Colonic mucosa (tissue), 4 donors: ENCODE results near the gene TUBGCP2. TPM values are rescaled to one million over a fixed set of nuclear protein-coding genes. Genes with fewer than 3 reads are reported as not detected.

Experiments used
- DNase-seq: peaks from one replicate; pipeline ENCODE4 v3.0.0-alpha.2; 2020
- H3K27ac ChIP-seq: fragments of 200-600 bp; one replicate; pipeline ENCODE4 v1.8.0; 2021
- H3K27me3 ChIP-seq: fragments of 200-600 bp; one replicate; pipeline ENCODE4 v1.8.0; 2021
- H3K36me3 ChIP-seq: fragments of 200-600 bp; one replicate; pipeline ENCODE4 v1.8.0; 2021
- H3K4me1 ChIP-seq: fragments of 200-600 bp; one replicate; pipeline ENCODE4 v1.8.0; 2021; ENCODE audit warnings: mild to moderate bottlenecking
- H3K4me3 ChIP-seq: fragments of 200-600 bp; one replicate; pipeline ENCODE4 v1.8.0; 2021
- H3K9ac ChIP-seq, 2 donors: one replicate each; pipeline ENCODE4 v1.7.0; 2013; ENCODE audit warnings: control low read depth in 2 of 2, low read depth in 2 of 2, low read length in 2 of 2
- H3K9me3 ChIP-seq: fragments of 200-600 bp; one replicate; pipeline ENCODE4 v1.8.0; 2021
- intact Hi-C: fragments of 100-400 bp; cut with DNase I; formaldehyde crosslinking; loops from one replicate; pipeline ENCODE4 v1.14.1; 2022
- total RNA-seq, 2 donors: library from RNA; stranded (reverse); fragmentation: NEBNext Ultra II Directional in 1 of 2; extraction: Animal tissue kit (Norgen Biotek cat#: 25700) in 1 of 2; gene quantifications; one replicate each; pipeline ENCODE4 v1.2.1, GENCODE V29; 2021
- TF ChIP-seq, protein P1 (sequence below): fragments of 200-600 bp; IDR thresholded peaks from one replicate; pipeline ENCODE4 v1.8.0; 2022; ENCODE audit warnings: antibody characterized with exemption, mild to moderate bottlenecking
- donor health status: healthy.
- donor health status: DM: no; HTN: no; CAD: no.
- donor health status: DM: no; HTN: no; CAD: no.

Gene TUBGCP2
- total RNA-seq, 2 donors from 2014 or later, result 64.7 to 67.5 TPM

- intact Hi-C loops, result no loop called here
Measured at GRCh38 chr10:133354672-133355240, 46.1 kb upstream of the TUBGCP2 start.

GRCh38 chr10:133353988-133354605 is 45.4 kb upstream of the TUBGCP2 start:
- H3K4me3 ChIP-seq, result no peak overlapping the region
- peaks cover 4% of the 10 kb centered on the region for H3K4me1 ChIP-seq
- no peak for DNase-seq
- no peak overlapping the region for H3K27ac ChIP-seq
- no peaks in the 10 kb centered on the region for H3K9me3 ChIP-seq
- no peak overlapping the region for H3K9ac ChIP-seq
- H3K27me3 ChIP-seq, result no peaks in the 10 kb centered on the region
- TF ChIP-seq, protein P1, sequence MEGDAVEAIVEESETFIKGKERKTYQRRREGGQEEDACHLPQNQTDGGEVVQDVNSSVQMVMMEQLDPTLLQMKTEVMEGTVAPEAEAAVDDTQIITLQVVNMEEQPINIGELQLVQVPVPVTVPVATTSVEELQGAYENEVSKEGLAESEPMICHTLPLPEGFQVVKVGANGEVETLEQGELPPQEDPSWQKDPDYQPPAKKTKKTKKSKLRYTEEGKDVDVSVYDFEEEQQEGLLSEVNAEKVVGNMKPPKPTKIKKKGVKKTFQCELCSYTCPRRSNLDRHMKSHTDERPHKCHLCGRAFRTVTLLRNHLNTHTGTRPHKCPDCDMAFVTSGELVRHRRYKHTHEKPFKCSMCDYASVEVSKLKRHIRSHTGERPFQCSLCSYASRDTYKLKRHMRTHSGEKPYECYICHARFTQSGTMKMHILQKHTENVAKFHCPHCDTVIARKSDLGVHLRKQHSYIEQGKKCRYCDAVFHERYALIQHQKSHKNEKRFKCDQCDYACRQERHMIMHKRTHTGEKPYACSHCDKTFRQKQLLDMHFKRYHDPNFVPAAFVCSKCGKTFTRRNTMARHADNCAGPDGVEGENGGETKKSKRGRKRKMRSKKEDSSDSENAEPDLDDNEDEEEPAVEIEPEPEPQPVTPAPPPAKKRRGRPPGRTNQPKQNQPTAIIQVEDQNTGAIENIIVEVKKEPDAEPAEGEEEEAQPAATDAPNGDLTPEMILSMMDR, result no peak
- H3K36me3 ChIP-seq, result no peaks in the 10 kb centered on the region
- intact Hi-C loops, result no loop called here

More at GRCh38 chr10:133354672-133355240, 46.1 kb upstream of the TUBGCP2 start:
- Histone ChIP-seq H3K9me3 (no peaks in the 10 kb centered on the region), H3K4me3 (no peak overlapping the region), H3K27me3 (no peaks in the 10 kb centered on the region), H3K36me3 (no peaks in the 10 kb centered on the region), H3K4me1 (peaks cover 4% of the 10 kb centered on the region), H3K27ac (no peak overlapping the region), H3K9ac (no peak overlapping the region)
- no peak for DNase-seq
- TF ChIP-seq, protein P1, result no peak

GRCh38 chr10:133353202-133353959 is 44.7 kb upstream of the TUBGCP2 start:
- Histone ChIP-seq H3K9ac (no peak overlapping the region), H3K27me3 (no peaks in the 10 kb centered on the region), H3K4me3 (no peak overlapping the region), H3K9me3 (no peaks in the 10 kb centered on the region), H3K27ac (no peak overlapping the region), H3K4me1 (peaks cover 4% of the 10 kb centered on the region), H3K36me3 (no peaks in the 10 kb centered on the region)
- TF ChIP-seq, protein P1, result no peak
- intact Hi-C loops, result no loop called here
- no peak for DNase-seq

GRCh38 chr10:133351408-133352318 is 43.0 kb upstream of the TUBGCP2 start:
- intact Hi-C loops, result no loop called here
- TF ChIP-seq, protein P1, result no peak

DNA sequence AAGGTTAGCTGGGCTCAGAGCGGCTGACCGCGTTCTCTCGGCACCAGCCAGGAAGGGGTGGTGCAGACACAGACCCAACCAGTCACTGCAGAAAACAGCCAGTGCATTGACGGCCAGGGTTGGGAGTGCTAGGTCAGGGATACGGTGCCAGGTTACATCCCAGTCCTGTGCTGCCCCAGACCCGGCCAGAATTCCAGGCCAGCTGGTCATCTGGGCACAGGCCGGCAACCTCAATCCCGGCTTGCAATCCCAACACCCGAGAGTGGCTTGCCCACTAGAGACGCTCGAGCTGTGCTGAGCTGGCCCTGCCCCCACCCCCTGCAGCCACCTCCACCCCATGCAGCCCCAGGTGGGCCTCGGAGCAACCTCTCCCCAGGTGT is 42.3 kb upstream of the TUBGCP2 start:
- no peaks in the 10 kb centered on the region for H3K4me1 ChIP-seq
- H3K36me3 ChIP-seq, result no peaks in the 10 kb centered on the region
- no peak overlapping the region for H3K27ac ChIP-seq
- no peak for DNase-seq
- no peaks in the 10 kb centered on the region for H3K27me3 ChIP-seq
- H3K9ac ChIP-seq, result no peak overlapping the region
- H3K4me3 ChIP-seq, result no peak overlapping the region
- TF ChIP-seq, protein P1, result no peak
- no peaks in the 10 kb centered on the region for H3K9me3 ChIP-seq
- intact Hi-C loops, result no loop called here

More at GRCh38 chr10:133351408-133352318, 43.0 kb upstream of the TUBGCP2 start:
- Histone ChIP-seq H3K9ac (no peak overlapping the region), H3K4me3 (no peak overlapping the region), H3K27ac (no peak overlapping the region), H3K9me3 (no peaks in the 10 kb centered on the region), H3K4me1 (peaks cover 1% of the 10 kb centered on the region), H3K36me3 (no peaks in the 10 kb centered on the region), H3K27me3 (no peaks in the 10 kb centered on the region)
- DNase-seq, result no peak
